Posterior vena cava (tissue), 2 donors: Measurements from ENCODE around the gene LTN1. TPM values are rescaled to one million over a fixed set of nuclear protein-coding genes. Genes with fewer than 3 reads are reported as not detected.
"Not testable (repeated sequence)": the region's sequence is repeated elsewhere in the genome, so short reads cannot be mapped to it uniquely, and the experiment has no call there.

Experiments used
- DNase-seq: peaks from one replicate; pipeline ENCODE4 v3.0.0-alpha.2; 2020; ENCODE audit warnings: low spot score
- intact Hi-C, 2 donors: fragments of 100-400 bp; cut with DNase I; formaldehyde crosslinking; loops; one replicate each; pipeline versions ENCODE4 v1.14.1 to v1.14.2; 2022 to 2023
- long read RNA-seq, 2 donors: library from polyadenylated mRNA; unstranded; transcript quantifications; one replicate each; pipeline ENCODE4 v2.0.0, GENCODE V29; 2020 to 2021
- total RNA-seq, 2 donors: library from RNA; stranded (reverse); fragmentation: NEBNext Ultra II Directional; extraction: Animal tissue kit (Norgen Biotek cat#: 25700); gene quantifications; one replicate each; pipeline ENCODE4 v1.2.1, GENCODE V29; 2021
- donor health status: DM: yes; HTN: yes; CAD: no.
- donor health status: DM: yes; HTN: yes; CAD: no.

Gene LTN1
- total RNA-seq = 10 to 100 TPM; 22.2 to 26.4 TPM
- long read RNA-seq, donor 1, partial matches to known transcripts = 7 of 8 reads
- long read RNA-seq, donor 1, other reads (novel, unspliced or antisense) = 1 of 8 reads
- long read RNA-seq, donor 2, partial matches to known transcripts = 38 of 42 reads
- long read RNA-seq, donor 2, other reads (novel, unspliced or antisense) = 4 of 42 reads

DNA sequence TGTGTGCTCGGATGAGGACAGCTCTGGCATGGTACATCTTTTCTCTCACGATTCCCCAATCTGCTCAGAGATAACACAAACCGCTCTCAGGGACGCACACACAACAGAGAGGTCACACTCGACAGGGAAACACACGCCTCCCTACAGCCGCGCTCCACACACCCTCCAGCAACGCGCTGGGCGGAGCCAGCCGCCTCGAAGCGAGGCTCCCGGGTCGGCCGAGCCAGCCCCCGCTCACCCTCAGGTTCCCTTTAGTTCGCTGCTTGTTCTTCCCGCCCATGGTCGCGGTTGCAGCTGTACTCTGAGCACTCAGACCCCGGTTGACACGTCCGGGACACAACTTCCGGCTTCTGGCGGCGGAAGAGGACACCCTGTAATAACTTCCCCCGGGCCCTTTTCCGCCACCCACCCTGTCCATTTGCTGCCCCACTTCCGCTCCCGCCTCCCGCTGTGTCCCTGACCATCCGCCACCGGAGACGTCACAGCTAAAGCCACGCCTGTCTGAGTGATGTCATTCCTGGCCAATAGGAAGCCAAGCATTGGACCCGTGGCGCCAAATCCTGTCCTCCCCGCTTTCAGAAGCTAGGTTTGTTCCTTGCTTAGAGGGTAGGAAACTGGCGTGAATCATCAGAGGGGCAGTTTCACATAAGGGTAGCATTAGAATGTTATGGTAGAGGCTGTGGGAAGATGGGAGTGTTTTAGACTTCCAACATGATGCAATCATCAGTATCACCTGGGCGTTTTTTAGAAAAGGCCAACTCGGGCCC lies at the start of gene LTN1:
Gene LTN1 (minus strand): TSS at position 352 of the 767 bp plus-strand sequence. CDS start 72 bp downstream, at position 280.
- DNase-seq = peak; percentile 99
- intact Hi-C loops = no loop called here

DNA sequence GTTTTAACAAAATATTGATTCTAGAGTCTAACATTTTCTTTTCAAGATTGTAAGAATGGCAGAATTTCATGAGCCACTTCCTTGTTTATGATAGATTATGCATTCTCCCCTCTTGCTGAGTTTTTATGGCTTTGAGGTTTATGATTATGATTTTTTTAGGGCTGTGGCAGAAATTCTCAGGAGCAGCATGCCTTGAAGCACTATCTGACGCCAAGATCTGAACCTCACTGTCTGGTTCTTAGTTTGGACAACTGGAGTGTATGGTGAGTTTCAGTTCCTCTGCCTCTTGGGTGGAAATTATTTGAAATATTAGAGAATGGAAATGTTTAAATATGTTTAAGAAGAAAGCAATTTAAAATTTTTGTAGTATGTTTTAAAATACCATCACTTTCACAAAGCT lies 42.0 kb upstream of the LTN1 start:
- no peak for DNase-seq
- intact Hi-C loops = no loop called here

DNA sequence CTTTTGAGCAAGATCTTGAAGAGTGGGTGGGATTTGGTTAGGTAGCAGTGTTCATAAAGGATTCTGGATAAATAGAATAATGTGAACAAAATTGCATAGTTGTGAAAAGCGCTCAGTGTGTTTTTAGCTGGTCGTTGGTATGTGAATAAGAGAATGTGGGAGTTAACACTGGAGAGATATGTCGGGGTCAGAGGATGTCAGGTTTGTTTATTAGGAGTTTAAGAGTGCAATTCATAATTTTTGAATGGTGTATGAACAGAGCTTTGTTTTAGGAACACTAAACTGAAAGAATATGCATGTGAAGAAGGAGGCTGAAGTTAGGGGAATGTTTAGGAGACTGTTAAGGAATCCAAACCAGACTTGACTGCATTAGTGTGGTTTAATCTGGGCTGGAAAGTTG lies 41.2 kb upstream of the LTN1 start:
- intact Hi-C loops = no loop called here
- DNase-seq = no peak

DNA sequence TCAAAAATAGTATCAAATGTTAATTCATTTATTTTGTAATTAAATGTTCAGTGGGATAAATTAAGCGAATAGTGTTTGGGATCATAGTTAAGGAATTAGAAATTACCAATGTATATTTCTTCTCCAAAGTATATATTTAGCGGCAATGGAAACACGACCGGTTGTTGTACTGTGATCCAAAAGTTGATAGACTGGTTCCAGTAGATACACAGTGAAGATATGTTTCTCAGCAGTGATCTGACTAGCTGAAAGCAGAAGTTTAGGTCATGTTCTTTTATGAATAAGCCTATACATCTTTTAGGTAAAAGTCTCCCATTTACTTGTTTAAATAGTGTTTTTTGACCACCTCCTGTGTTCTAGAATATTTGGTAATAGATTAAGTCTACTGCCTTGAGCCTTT lies 40.6 kb upstream of the LTN1 start:
- intact Hi-C loops = no loop called here
- DNase-seq = no peak

- intact Hi-C loops = no loop called here
Measured at GRCh38 chr21:29030909-29031308, 38.2 kb upstream of the LTN1 start.

DNA sequence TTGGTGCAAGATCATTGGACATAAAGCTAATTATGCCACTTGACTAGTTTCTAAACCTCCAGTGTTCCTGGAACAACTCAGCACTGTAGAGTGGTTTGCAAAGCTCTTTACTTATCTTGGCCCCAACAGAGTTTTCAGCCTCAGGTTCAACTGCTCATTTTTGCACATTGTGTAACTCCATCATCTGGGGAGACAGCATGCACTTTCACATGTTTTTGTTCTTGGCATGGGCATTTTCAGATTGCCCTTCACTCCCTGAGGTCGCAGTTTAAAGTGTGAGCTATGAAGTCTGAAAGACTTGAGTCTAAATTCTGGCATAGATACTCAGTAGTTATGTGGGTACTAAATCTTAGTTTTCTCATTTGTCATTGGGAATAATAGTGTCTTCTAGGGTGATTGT lies 36.8 kb upstream of the LTN1 start:
- DNase-seq = no peak
- intact Hi-C loops = no loop called here

More at GRCh38 chr21:29030909-29031308, 38.2 kb upstream of the LTN1 start:
- no peak for DNase-seq

DNA sequence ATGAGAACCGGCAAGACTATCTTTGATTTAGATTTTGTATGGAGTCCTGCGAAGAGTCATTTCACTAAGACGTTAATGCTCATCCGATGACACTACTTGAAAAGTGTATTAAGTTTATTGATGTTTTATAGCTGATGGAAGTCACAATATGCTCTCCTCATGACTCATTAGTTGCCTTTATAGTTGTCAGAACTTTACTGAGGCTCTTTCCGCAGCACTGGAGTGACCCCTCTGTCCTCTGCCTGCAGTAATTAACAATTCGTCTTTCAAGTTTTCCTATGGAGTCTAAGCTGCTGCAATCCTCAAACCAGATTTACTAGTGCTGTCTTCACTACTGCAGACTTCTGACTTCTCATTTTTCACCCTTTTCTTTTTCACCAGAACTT lies 32.6 kb upstream of the LTN1 start:
- DNase-seq = no peak
- intact Hi-C loops = no loop called here

DNA sequence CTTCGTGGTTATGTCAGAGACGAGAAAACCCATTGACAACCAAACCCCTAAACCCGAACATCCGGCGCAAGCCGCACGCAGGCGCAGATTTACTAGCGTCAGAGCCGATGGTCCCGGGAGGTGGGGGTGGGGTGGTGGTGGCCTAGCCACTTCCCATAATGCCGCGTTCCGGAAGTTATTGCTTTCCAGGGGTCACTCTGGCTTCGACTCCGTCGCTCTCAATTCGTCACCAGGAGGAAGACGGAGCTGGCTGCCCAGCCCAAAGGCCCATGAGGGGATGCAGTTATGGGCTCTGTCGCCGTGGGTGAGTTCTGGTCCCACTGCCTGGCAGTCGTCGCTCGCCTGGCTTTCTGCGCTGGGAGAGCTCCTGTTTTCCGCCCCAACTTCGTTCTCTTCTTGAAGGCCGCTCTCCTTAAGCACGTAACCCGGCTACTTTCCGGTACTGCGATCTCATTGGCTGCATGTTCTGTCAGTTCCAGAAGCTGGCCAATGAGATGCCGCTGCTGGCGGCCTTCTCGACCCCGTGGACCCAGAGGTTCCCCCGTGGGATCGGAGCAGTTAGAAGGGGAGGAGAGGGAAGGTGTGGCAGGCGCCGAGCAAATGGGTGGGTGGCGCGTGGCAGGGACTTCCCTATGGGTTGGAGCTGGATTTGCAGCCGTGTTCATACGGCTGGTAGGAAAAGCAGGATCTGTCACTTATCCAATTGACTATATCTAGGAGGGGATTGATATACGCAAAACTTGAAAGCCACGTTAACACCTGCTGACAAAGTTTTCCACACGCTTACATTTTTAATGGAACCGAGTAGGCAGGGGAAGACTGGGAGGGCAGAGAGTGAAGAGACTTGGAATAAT lies 32.0 kb upstream of the LTN1 start, which contains the start of gene USP16:
Gene USP16 (plus strand): TSS at position 195 of the 854 bp plus-strand sequence. CDS start 3,246 bp downstream, outside the sequence.
- intact Hi-C loops = no loop called here
- DNase-seq = peak; percentile 97

DNA sequence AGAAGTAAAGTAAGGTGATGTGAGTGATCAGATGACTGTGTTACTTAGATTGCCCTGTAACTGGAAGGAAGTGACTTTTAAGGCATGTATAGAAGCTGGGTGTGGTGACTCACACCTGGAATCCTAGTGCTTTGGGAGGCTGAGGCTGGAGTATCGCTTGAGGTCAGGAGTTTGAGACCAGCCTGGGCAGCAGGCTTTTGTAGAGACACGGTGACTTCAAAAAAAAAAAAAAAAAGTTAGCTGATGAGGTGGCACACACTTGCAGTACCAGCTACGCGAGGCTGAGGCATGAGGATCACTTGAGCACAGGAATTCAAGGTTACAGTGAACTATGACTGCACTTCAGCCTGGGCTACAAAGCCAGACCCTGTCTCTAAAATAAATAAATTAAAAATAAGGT lies 29.5 kb upstream of the LTN1 start:
- intact Hi-C loops = no loop called here
- no peak for DNase-seq

DNA sequence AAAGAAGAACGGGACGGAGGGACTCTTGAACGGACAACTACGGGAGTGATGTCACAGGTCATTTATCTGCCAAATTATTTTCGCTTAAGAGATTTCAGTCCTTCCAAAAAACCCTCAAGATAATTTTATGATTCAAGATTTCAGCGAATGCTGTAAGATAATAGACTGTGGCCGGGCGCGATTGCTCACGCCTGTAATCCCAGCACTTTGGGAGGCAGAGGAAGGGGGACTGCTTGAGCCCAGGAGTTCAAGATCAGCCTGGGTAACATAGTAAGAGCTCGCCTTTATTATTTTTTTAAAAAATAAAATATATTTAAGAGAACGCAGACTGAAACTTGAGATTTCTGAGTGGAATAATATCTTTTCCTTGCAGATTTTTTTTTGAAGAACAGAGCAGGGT lies 25.9 kb upstream of the LTN1 start:
- no peak for DNase-seq
- intact Hi-C loops = no loop called here

GRCh38 chr21:29017639-29018237 lies 25.1 kb upstream of the LTN1 start:
- no peak for DNase-seq
- intact Hi-C loops = no loop called here

GRCh38 chr21:29011236-29011635 lies 18.6 kb upstream of the LTN1 start:
- DNase-seq, intact Hi-C loops: not testable (repeated sequence)

DNA sequence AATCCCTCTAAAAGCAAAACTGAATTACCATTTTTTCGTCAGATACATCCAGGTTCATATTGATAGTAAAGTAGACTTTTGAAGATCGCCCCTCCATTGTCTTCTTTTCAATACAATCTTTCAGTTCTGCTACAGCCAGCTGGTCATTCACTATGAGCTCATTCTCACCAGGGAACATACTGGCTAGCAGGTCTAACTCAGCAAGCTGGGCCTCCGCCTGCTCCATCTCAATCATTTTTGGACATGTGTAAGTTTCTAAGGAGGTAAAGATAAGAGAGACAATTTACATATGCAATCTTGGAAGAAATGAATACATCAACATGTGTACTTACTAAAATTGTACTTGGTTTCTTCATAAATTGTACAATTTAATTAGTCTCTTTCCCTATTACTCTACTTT lies 15.7 kb upstream of the LTN1 start:
- intact Hi-C loops = no loop called here
- DNase-seq = no peak

- no peak for DNase-seq
- intact Hi-C loops = no loop called here
Measured at GRCh38 chr21:29007810-29008209, 15.1 kb upstream of the LTN1 start.

GRCh38 chr21:29007135-29007534 lies 14.5 kb upstream of the LTN1 start:
- no peak for DNase-seq
- intact Hi-C loops = no loop called here

GRCh38 chr21:29005696-29006095 lies 13.0 kb upstream of the LTN1 start:
- no peak for DNase-seq
- intact Hi-C loops = no loop called here

- DNase-seq = peak; percentile 99
- intact Hi-C loops = no loop called here
Measured at GRCh38 chr21:29002442-29003144, 9.9 kb upstream of the LTN1 start.

DNA sequence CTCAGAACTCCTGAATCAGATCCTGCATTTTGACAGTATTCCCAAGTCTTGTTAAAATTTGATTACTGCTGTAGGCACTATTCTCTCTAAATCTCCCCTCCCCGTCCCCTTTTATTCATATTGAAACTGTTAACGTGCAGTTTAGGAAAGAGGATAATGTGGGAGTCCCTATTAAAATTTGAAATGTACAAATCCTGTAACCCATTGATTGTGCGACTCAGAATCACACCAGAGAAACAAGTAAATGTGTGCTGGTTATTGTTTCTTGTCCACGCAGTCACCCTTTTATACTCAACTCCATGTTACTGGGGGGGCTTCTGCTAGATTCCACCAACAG lies 584 bp upstream of the LTN1 start:
- DNase-seq = no peak
- intact Hi-C loops = no loop called here

DNA sequence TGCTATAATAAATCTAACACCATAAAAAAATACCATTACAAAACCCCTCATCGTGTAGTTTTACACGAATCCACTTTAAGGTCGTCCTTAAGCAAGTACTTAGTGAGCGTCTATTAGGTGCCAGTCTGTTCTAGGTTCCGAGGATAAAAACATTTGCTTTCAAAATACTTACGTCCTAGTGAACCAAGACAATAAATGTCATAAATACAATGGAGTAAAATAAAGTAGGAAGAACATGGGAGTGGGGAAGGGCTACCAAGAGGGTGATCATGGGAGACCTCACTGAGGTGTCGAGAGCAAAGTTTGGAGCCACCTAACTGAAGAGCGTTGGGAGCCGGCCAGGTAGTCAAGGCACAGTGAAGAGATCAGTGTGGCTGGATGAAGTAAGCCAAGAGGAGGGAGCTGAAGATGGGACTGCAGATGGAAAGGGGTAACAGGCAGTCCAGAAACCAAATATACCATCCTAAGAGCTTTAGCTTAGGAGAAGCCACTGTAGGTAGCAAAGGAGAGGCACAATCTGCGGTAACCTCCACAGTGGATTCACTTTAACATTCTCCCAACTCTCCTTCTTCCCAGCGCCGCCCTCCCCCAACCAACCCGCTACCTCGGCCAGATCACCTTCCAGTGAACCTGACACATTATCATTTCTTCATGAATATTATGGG lies 684 bp downstream of the LTN1 start:
- DNase-seq = no peak
- intact Hi-C loops = no loop called here
